Thyroid gland (tissue), 4 donors: ENCODE results near the gene JSRP1.

ENCODE experiments used
- POLR2A ChIP-seq, 2 donors: fragments of 450-650 bp; IDR thresholded peaks; one replicate each; pipeline ENCODE4 v1.6.1; 2017; ENCODE audit warnings: antibody characterized with exemption in 2 of 2, mild to moderate bottlenecking in 2 of 2, moderate library complexity in 1 of 2
- TF ChIP-seq, protein P1 (sequence below), 6 experiments: fragments of 200-600 bp in 3 of 6; fragments of 450-650 bp in 3 of 6; sonication (generic) in 3 of 6; IDR thresholded peaks; one replicate each; pipeline ENCODE4 v1.5.1; 2016 to 2019; ENCODE audit warnings: antibody characterized with exemption in 6 of 6, mild to moderate bottlenecking in 2 of 6, inconsistent platforms in 1 of 6, moderate library complexity in 1 of 6

DNA sequence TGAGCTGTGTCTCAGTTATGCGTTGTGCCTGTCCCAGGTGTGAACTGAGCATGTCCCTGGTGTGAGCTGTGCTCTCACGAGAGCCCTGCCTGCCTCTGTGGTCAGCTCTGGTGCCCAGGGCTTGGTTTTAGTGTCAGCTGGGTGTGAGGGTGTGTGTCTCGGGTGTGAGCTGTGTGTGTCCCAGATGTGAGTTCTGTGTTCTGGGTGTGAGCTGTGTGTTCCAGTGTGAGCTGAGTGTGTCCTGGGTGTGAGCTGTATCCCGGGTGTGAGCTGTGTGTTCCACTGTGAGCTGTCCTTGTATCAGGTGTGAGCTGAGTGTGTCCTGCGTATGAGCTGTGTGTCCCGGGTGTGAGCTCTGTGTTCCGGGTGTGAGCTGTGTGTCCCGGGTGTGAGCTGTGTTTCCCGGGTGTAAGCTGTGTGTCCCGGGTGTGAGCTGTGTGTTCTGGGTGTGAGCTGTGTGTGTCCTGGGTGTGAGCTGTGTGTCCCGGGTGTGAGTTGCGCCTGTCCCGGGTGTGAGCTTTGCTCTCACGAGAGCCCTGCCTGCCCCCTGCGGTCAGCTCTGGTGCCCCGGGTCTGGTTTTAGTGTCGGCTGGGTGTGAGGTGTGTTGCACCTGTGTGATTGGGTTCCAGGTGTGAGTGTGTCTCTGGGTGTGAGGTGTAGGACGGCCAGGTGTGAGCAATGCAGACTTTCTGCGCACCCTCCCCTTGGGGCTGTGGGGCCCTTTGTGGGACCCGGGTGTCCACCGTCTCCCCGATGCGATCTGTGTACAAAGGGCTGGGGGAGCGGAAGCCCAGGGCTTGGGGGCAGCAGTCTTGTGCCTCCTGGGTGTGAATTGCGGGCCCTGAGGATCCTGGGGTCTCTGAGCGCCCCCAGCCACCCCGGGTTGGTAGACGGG, 32.8 kb upstream of the JSRP1 start:
- TF ChIP-seq, protein P1, sequence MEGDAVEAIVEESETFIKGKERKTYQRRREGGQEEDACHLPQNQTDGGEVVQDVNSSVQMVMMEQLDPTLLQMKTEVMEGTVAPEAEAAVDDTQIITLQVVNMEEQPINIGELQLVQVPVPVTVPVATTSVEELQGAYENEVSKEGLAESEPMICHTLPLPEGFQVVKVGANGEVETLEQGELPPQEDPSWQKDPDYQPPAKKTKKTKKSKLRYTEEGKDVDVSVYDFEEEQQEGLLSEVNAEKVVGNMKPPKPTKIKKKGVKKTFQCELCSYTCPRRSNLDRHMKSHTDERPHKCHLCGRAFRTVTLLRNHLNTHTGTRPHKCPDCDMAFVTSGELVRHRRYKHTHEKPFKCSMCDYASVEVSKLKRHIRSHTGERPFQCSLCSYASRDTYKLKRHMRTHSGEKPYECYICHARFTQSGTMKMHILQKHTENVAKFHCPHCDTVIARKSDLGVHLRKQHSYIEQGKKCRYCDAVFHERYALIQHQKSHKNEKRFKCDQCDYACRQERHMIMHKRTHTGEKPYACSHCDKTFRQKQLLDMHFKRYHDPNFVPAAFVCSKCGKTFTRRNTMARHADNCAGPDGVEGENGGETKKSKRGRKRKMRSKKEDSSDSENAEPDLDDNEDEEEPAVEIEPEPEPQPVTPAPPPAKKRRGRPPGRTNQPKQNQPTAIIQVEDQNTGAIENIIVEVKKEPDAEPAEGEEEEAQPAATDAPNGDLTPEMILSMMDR (IDR thresholded peaks at IDR 0.05) = no peak
- no peak for TF ChIP-seq POLR2A (IDR thresholded peaks at IDR 0.05)
